Neural cell (in vitro differentiated cells): ENCODE results near the gene PHYH. TPM values are rescaled to one million over a fixed set of nuclear protein-coding genes. Genes with fewer than 3 reads are reported as not detected.

Source experiments
- H2AFZ ChIP-seq: fragments of 200-600, 300-800 bp; sonication (generic), shearing (Covaris generic); 2 replicates; pipeline ENCODE4 v1.6.0; 2014; ENCODE audit warnings: low read depth, mild to moderate bottlenecking, antibody characterized with exemption, low read length, moderate library complexity
- H3F3A ChIP-seq: fragments of 200-600 bp; shearing (Covaris generic); 2 replicates; pipeline ENCODE4 v1.6.1; 2016; ENCODE audit warnings: mild to moderate bottlenecking, moderate library complexity, mixed read lengths, antibody characterized with exemption, low read length; ENCODE audit not compliant: insufficient read depth, poor library complexity, severe bottlenecking
- H3K27ac ChIP-seq: fragments of 200-600, 300-800 bp; sonication (generic), shearing (Covaris generic); 2 replicates; pipeline ENCODE4 v1.5.1; 2014; ENCODE audit warnings: mild to moderate bottlenecking, low read length, moderate library complexity
- H3K27me3 ChIP-seq: fragments of 300-800, 200-600 bp; sonication (generic), shearing (Covaris generic); 2 replicates; pipeline ENCODE4 v1.6.0; 2014; ENCODE audit warnings: mild to moderate bottlenecking, low read depth, low read length, moderate library complexity; ENCODE audit not compliant: insufficient read depth
- H3K36me3 ChIP-seq: fragments of 300-800, 200-600 bp; sonication (generic), shearing (Covaris generic); 2 replicates; pipeline ENCODE4 v1.5.1; 2014; ENCODE audit warnings: mild to moderate bottlenecking, antibody characterized with exemption, low read length, moderate library complexity; ENCODE audit not compliant: insufficient read depth
- H3K4me2 ChIP-seq: fragments of 300-800, 200-600 bp; sonication (generic), shearing (Covaris generic); 2 replicates; pipeline ENCODE4 v1.6.0; 2014; ENCODE audit warnings: mild to moderate bottlenecking, low read length
- H3K4me3 ChIP-seq: fragments of 300-800, 200-600 bp; sonication (generic), shearing (Covaris generic); 2 replicates; pipeline ENCODE4 v1.5.1; 2014; ENCODE audit warnings: mild to moderate bottlenecking, low read length, moderate library complexity
- H3K79me2 ChIP-seq: fragments of 200-600 bp; shearing (Covaris generic); replicated peaks from 2 replicates; pipeline ENCODE4 v1.6.0; 2014; ENCODE audit warnings: mild to moderate bottlenecking, low read length, moderate library complexity; ENCODE audit not compliant: insufficient read depth
- H3K9ac ChIP-seq: fragments of 300-800, 200-600 bp; sonication (generic), shearing (Covaris generic); 2 replicates; pipeline ENCODE4 v1.6.1; 2016; ENCODE audit warnings: mild to moderate bottlenecking, low read length, mixed read lengths
- H3K9me2 ChIP-seq: fragments of 200-600 bp; shearing (Covaris generic); 2 replicates; pipeline ENCODE4 v1.6.1; 2016; ENCODE audit warnings: mild to moderate bottlenecking, low read length, mixed read lengths; ENCODE audit not compliant: insufficient read depth
- H3K9me3 ChIP-seq: fragments of 200-600, 300-800 bp; sonication (generic), shearing (Covaris generic); 2 replicates; pipeline ENCODE4 v1.6.1; 2016; ENCODE audit warnings: mild to moderate bottlenecking, mixed run types, low read length, moderate library complexity, mixed read lengths
- H4K20me1 ChIP-seq: fragments of 200-600 bp; shearing (Covaris generic); 2 replicates; pipeline ENCODE4 v1.6.1; 2016; ENCODE audit warnings: mild to moderate bottlenecking, mixed run types; ENCODE audit not compliant: insufficient read depth
- EP300 ChIP-seq: fragments of 450-650 bp; conservative IDR thresholded peaks from 2 replicates; pipeline ENCODE4 v1.6.1; 2014; ENCODE audit warnings: antibody characterized with exemption, mild to moderate bottlenecking, moderate library complexity; ENCODE audit not compliant: poor library complexity, severe bottlenecking
- EZH2 ChIP-seq: fragments of 200-600, 300-800 bp; shearing (Covaris generic), sonication (generic); IDR thresholded peaks from 2 replicates; pipeline ENCODE4 v1.6.1; 2014; ENCODE audit warnings: antibody characterized with exemption, low read length, borderline replicate concordance, mild to moderate bottlenecking; ENCODE audit not compliant: insufficient read depth, poor library complexity, severe bottlenecking
- MXI1 ChIP-seq: fragments of 450-650 bp; conservative IDR thresholded peaks from 2 replicates; pipeline ENCODE4 v1.6.1; 2014; ENCODE audit warnings: antibody characterized with exemption, mild to moderate bottlenecking; ENCODE audit not compliant: poor library complexity, severe bottlenecking
- POLR2AphosphoS5 ChIP-seq: IDR thresholded peaks from 2 replicates; pipeline ENCODE4 v1.6.1; 2012
- RAD21 ChIP-seq: fragments of 450-650 bp; conservative IDR thresholded peaks from 2 replicates; pipeline ENCODE4 v1.6.1; 2014; ENCODE audit warnings: antibody characterized with exemption, mild to moderate bottlenecking, moderate library complexity
- SMC3 ChIP-seq: fragments of 450-650 bp; conservative IDR thresholded peaks from 2 replicates; pipeline ENCODE4 v1.6.1; 2014; ENCODE audit warnings: antibody characterized with exemption, mild to moderate bottlenecking, moderate library complexity; ENCODE audit not compliant: poor library complexity
- TAF1 ChIP-seq: IDR thresholded peaks from 2 replicates; pipeline ENCODE4 v1.6.1; 2012; ENCODE audit warnings: low read depth
- polyA plus RNA-seq: library from polyadenylated mRNA; depleted of rRNA; stranded (reverse); fragments of >200 nt; gene quantifications from 2 replicates; pipeline ENCODE4 v1.2.3, GENCODE V29; 2014
- TF ChIP-seq, protein P1 (sequence below): fragments of 450-650 bp; IDR thresholded peaks from 2 replicates; pipeline ENCODE4 v1.5.1; 2014; ENCODE audit warnings: antibody characterized with exemption, mild to moderate bottlenecking, moderate library complexity; ENCODE audit not compliant: poor library complexity, severe bottlenecking
- TF ChIP-seq, protein P2 (sequence below): IDR thresholded peaks from 2 replicates; pipeline ENCODE4 v1.6.1; 2012; ENCODE audit warnings: borderline replicate concordance

PHYH gene
- polyA plus RNA-seq, 1 donor from 2014 or later = 7.7 TPM

DNA sequence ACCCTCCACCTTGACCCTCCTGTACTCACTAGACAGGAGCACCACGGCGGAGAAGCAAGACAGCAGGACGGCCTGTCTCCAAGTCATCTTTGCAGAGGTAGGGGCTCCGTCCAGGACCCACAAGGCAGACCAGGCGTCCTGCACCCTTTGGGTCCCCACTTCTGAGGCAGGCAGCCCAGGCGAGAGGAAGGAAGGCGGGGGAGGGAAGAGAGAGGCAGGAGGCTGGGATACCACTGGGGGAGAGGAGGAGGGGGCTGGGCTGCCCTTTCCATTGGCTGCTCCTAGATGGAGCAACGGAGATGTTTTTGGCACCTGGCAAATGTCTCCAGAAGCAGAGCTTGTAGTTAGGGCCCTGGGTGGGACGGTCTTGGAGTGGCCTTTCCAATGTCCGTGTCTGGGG is 65.7 kb downstream of the PHYH start, which contains the start of gene UCMA:
Gene UCMA (minus strand): TSS at position 203 of the 400 bp plus-strand sequence. CDS start 116 bp downstream, at position 87.
- no peak within 1 kb of the TSS for H3K4me2 ChIP-seq
- H3K27me3 ChIP-seq = no peaks in the 10 kb centered on the region
- H3K79me2 ChIP-seq = no peaks in the 10 kb centered on the region
- H2AFZ ChIP-seq = no peak within 1 kb of the TSS
- no peak within 1 kb of the TSS for H3K9ac ChIP-seq
- no peaks in the 10 kb centered on the region for H3K36me3 ChIP-seq
- no peaks in the 10 kb centered on the region for H4K20me1 ChIP-seq
- no peak within 1 kb of the TSS for H3K27ac ChIP-seq
- no peaks in the 10 kb centered on the region for H3K9me3 ChIP-seq
- no peak within 1 kb of the TSS for H3K4me3 ChIP-seq
- TF ChIP-seq EZH2 (no peak), MXI1 (no peak), TAF1 (no peak), SMC3 (no peak), EP300 (no peak), RAD21 (no peak), POLR2AphosphoS5 (no peak)
- TF ChIP-seq, protein P1, sequence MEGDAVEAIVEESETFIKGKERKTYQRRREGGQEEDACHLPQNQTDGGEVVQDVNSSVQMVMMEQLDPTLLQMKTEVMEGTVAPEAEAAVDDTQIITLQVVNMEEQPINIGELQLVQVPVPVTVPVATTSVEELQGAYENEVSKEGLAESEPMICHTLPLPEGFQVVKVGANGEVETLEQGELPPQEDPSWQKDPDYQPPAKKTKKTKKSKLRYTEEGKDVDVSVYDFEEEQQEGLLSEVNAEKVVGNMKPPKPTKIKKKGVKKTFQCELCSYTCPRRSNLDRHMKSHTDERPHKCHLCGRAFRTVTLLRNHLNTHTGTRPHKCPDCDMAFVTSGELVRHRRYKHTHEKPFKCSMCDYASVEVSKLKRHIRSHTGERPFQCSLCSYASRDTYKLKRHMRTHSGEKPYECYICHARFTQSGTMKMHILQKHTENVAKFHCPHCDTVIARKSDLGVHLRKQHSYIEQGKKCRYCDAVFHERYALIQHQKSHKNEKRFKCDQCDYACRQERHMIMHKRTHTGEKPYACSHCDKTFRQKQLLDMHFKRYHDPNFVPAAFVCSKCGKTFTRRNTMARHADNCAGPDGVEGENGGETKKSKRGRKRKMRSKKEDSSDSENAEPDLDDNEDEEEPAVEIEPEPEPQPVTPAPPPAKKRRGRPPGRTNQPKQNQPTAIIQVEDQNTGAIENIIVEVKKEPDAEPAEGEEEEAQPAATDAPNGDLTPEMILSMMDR = no peak
- TF ChIP-seq, protein P2, sequence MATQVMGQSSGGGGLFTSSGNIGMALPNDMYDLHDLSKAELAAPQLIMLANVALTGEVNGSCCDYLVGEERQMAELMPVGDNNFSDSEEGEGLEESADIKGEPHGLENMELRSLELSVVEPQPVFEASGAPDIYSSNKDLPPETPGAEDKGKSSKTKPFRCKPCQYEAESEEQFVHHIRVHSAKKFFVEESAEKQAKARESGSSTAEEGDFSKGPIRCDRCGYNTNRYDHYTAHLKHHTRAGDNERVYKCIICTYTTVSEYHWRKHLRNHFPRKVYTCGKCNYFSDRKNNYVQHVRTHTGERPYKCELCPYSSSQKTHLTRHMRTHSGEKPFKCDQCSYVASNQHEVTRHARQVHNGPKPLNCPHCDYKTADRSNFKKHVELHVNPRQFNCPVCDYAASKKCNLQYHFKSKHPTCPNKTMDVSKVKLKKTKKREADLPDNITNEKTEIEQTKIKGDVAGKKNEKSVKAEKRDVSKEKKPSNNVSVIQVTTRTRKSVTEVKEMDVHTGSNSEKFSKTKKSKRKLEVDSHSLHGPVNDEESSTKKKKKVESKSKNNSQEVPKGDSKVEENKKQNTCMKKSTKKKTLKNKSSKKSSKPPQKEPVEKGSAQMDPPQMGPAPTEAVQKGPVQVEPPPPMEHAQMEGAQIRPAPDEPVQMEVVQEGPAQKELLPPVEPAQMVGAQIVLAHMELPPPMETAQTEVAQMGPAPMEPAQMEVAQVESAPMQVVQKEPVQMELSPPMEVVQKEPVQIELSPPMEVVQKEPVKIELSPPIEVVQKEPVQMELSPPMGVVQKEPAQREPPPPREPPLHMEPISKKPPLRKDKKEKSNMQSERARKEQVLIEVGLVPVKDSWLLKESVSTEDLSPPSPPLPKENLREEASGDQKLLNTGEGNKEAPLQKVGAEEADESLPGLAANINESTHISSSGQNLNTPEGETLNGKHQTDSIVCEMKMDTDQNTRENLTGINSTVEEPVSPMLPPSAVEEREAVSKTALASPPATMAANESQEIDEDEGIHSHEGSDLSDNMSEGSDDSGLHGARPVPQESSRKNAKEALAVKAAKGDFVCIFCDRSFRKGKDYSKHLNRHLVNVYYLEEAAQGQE = no peak
- no peaks in the 10 kb centered on the region for H3K9me2 ChIP-seq
- no peaks in the 10 kb centered on the region for H3F3A ChIP-seq

DNA sequence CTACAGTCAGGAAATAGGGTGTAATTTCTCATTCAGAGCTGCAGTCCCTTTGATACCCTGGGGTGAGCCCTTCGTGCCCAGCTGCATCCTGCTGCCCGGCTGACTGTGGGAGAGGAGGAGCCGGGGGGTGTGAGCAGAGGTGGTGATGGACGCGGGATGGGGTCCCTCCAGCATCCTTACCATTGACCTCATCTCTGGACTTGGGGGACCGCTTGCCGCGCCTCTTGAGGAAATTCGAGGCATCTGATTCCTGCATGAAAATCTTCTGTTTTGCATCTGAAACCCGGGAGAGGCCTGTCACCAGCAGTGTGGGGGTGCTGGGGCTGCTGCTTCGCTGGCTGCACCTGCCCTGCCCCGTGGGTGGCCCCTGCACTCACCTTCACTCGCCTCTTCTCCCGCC is 66.5 kb downstream of the PHYH start:
- Histone ChIP-seq H3K4me3 (no peak overlapping the region), H3K27ac (no peak overlapping the region), H3K9me2 (no peaks in the 10 kb centered on the region), H3K9ac (no peak overlapping the region), H3K4me2 (no peak overlapping the region), H3K9me3 (no peaks in the 10 kb centered on the region), H3K36me3 (no peaks in the 10 kb centered on the region), H3K27me3 (no peaks in the 10 kb centered on the region), H2AFZ (no peak overlapping the region), H3K79me2 (no peaks in the 10 kb centered on the region), H3F3A (no peaks in the 10 kb centered on the region), H4K20me1 (no peaks in the 10 kb centered on the region)
- no peak for TF ChIP-seq SMC3
- no peak for TF ChIP-seq EZH2
- no peak for TF ChIP-seq MXI1
- TF ChIP-seq, protein P2 = no peak
- no peak for TF ChIP-seq EP300
- TF ChIP-seq POLR2AphosphoS5 = no peak
- TF ChIP-seq, protein P1 = no peak
- no peak for TF ChIP-seq TAF1
- TF ChIP-seq RAD21 = no peak
